GM21515 (cell line): Measurements from ENCODE around the gene STX7.
"Not testable (repeated sequence)": the region's sequence is repeated elsewhere in the genome, so short reads cannot be mapped to it uniquely, and the experiment has no call there.

Source experiments
- ATAC-seq: cut with Tn5 transposase; IDR thresholded peaks from one replicate; pipeline ENCODE4 v1.9.1; 2021; ENCODE audit not compliant: unreplicated experiment

STX7 gene, protein sequence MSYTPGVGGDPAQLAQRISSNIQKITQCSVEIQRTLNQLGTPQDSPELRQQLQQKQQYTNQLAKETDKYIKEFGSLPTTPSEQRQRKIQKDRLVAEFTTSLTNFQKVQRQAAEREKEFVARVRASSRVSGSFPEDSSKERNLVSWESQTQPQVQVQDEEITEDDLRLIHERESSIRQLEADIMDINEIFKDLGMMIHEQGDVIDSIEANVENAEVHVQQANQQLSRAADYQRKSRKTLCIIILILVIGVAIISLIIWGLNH

DNA sequence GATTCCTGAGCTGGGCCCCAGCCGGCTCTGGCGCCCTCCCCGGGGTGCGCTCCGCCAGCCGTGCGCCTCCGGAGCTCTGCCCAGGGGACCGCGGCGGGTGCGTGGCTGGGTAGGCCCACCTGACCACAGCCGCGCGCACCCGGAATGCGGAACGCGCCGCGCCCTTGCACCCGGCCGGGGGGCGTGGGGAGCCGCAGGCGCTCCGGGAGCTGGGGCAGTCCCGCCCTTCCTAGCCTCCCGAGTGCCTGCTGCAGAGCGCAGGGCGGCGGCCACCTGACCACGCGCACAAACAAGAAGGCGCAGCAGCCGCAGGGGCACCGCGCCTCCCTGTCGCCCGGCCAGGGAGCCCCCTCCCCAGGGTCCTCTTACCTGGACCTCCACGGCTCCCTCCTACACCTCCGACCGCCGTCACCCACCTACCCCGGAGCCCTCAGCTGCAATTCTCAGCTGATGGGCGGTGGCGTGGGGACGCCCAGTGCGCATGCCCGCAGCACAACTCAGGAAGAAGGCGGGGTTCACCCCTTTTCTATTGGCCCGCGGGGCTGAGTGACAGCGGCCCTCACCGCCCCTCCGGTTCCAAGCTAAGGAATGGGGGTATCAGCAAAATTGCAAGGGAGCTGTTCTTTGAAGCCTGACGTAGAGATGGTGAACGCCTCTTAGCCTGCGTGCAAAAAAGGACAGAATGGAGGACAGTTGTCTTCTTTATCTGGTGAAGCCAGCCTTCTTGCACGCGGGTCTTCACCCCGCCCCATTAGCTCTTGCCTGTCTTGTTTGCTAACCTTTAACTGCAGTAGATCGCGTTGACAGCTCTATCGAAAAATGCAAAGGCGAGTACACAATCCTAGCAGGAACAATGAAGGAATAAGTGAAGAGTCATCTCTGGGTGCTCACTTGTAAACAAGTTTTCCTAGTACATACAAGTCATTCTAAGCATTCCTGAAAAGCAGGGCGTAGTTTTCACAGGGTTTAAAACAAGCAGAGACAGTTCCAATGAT is at the start of gene STX7:
TSS of gene STX7 (minus strand) at position 479 of the 995 bp plus-strand sequence. CDS start 9,586 bp downstream, outside the sequence.
- peak; percentile 90 for ATAC-seq

DNA sequence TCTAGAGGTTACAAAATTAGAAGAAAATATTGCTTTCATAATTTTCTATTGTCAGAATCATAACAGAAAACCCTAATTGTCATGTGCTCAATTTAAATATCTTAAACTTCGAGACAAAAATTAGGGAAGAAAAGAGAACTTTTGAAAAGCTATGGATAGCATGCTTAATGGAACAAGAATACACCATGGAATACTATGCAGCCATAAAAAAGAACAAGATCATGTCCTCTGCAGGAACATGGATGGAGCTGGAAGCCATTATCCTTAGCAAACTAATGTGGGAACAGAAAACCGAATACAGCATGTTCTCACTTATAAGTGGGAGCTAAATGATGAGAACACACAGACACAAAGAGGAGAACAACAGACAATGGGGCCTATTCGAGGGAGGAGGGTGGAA is 47.2 kb upstream of the STX7 start:
- not testable (repeated sequence) for ATAC-seq

DNA sequence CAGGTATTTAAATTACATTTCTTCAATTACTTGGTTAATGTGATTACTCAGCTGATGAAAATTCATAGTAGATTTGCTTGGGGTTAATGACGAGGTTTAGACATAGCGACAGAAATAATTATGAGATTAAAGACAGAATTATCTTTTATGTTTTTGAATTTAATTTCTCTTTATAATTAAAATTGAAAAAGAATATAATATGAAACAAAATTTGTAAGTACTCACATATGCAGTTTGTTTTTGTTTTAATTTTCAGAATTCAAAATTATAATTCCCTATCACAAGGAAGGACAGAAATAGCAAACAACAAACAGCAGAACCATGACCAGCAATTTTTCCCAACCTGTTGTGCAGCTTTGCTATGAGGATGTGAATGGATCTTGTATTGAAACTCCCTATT is 39.5 kb upstream of the STX7 start, which contains the start of gene TAAR8:
TSS of gene TAAR8 (plus strand) at position 301 of the 400 bp plus-strand sequence. CDS start at position 322, 21 bp downstream.
- no peak for ATAC-seq

DNA sequence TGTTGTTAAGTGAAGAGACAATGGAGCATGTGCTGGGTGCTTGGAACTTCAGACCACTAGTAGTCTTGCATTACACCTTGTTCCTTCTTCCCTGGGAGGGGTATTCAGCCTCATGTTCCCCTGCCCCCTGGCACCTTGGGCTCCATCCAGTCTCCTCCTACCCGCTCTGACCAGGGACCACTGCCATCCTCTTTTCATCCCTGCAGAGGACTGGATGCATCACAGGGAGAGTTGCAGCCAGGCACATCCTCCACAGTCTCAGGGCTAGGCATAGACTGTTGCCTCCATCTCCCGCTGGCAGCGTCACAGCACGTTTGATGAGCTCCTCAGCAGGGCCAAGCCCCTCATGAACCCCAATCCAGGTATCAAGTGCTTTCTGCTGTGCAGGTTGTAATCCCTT is 38.3 kb upstream of the STX7 start:
- no peak for ATAC-seq

DNA sequence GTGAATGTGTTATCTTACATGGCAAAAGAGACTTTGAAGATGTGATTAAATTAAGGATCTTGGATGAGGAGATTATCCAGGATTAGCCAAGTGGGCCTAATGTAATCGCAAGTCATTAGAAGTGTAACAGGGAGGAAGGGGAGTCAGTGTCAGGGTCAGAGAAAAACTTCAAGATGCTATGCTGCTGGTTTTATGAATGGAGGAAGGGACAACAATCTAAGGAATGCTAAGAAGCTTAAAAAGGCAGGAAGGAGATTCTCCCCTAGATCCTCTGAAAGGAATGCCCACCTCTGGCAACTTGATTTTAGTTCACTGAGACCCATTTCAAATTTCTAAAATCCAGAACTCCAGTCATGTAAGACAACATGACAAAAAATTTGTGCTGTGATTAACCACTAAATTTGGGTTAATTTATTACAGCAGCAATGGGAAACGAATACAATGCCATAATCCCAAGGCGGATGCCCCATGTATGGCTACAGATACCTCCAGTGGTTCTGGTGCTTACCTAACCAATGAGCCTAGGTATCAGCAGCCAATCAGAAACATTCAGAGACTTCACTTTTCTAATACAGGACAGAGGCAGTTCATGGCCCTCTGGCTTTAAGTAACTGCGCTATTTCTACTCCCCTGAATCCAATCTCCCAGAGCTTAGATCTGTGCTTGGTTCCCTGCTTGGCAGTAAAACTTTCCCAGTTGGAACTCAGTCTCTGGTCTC is 36.0 kb upstream of the STX7 start:
- no peak for ATAC-seq

DNA sequence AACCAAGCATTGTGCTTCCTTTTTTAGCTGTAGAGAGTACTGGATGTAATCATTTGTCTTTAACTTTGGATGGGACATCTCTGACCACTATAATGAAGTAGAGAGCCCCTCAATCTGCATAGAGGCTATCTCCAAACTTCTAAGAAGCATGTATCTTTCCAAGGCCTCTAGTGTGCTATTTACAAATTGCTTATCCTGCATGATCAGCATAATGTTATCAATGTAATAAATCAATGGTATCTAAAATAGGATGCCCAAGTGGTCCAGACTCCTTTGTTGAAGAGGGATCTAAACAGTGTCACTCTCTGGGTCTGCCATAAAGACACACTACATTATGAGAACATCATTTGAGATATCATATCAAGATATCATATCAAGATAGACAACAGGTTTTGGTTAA is 31.9 kb upstream of the STX7 start:
- ATAC-seq: no peak

DNA sequence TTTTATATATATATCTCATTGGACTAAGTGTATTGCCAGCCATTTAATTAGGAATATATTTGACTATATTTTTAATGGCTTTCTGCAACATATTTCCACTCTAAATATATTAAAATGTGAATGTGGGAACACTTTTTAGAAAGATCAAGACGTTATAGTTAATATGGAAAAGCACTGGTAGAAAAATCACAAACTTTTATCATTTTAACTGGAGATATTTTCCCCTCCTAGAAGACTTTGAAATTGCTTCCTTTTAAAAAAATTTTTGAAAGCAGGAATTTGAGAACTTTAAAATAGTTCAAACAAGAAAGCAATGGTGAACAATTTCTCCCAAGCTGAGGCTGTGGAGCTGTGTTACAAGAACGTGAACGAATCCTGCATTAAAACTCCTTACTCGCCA is 25.1 kb upstream of the STX7 start, which contains the start of gene TAAR9:
TSS of gene TAAR9 (plus strand) at position 301 of the 400 bp plus-strand sequence. CDS start at position 314, 13 bp downstream.
- ATAC-seq: no peak

DNA sequence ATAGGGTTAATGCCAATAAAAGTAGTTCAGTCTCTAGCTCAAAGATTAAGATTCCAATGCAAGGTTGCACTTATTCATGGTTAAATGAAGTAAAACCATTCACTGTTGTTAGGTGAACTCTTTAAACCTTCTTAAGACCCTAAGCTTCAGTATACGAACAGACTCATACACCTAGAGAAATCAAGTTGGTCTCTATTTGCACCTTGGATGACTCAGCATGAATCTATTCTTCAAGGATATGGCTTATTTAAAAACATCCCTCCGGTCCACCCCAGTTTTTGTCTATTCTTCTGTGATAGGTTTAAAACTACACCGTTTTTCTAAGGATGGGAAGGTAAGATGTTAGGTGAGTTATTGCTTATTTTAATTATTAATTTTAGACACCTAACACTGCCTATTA is 24.2 kb upstream of the STX7 start:
- ATAC-seq: no peak

DNA sequence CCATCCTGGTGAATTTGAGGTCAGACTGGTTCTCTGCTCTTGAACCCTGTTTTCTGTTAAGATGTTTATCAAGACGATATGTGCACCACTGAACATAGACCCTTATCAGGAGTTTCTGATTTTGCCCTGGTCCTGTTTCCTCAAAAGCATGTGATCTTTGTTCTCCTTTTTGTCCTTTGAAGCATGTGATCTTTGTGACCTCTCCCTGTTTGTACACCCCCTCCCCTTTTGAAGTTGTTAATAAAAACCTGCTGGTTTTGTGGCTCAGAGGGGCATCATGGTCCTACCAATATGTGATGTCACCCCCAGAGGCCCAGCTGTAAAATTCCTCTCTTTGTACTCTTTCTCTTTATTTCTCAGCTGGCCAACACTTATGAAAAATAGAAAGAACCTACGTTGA is 21.6 kb upstream of the STX7 start:
- not testable (repeated sequence) for ATAC-seq

DNA sequence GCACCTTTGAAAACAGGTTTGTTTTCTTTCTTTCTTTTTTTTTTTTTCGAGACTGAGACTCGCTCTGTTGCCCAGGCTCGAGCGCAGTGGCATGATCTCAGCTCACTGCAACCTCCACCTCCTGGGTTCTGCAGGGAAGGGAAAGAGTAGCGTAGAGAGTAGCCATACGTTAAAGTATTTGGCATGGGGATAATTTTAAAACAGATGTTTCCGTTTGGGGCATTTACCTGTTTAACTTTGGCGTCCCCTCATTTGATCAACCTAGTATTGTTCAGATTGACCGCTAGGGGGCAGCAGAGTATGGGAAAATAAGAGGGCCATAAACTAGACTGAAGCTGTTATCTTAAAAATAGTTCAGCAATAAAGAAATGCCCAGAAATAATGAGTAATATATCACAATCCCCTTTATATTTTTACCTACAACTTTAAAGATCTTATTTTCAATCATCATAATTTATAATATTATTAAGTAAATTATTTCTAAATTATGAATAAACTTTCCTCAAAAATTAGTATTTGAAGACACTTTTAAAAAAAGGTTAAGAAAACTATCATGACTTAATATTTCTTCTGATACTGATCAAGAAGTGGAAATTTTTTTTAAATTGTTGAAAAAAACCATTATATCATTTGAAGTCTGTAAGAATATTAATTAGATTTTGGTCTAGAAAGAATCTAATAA is 17.5 kb upstream of the STX7 start:
- peak; percentile 91 for ATAC-seq

DNA sequence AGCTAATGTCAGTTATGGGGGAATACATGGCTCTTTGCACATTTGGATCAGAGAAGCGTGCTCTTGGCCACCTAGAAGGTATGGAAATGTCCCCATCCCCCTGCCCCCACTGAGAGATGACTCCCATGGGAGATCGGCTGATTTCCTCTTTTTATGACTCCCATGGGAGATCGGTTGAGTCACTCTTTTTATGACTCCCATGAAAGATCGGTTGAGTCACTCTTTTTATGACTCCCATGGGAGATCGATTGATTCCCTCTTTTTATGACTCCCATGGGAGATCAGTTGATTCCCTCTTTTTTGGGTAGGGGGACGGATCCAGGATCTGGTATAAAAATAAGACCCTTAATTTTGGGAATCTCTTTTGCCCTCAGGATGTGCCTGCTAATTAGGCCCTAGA is 14.9 kb upstream of the STX7 start:
- no peak for ATAC-seq

DNA sequence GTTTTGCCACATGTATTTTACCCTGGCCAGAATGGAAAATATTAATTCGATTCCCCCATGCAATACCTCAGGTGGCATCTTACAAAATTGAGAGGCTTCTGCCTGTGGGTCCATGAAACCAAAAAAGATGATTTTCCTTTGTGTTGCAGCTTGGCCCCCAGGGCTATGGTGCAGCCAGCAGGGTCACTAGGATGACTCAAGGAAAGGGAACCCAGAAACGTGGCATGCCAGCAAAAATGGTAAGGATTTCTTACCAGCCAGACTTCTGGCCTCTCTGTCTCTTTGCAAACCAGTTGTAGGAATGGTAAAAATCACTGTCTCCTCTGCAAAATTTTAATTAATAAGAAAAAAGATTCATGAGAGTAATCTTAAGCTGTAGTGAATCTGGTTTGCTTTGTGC is 13.5 kb upstream of the STX7 start:
- no peak for ATAC-seq

DNA sequence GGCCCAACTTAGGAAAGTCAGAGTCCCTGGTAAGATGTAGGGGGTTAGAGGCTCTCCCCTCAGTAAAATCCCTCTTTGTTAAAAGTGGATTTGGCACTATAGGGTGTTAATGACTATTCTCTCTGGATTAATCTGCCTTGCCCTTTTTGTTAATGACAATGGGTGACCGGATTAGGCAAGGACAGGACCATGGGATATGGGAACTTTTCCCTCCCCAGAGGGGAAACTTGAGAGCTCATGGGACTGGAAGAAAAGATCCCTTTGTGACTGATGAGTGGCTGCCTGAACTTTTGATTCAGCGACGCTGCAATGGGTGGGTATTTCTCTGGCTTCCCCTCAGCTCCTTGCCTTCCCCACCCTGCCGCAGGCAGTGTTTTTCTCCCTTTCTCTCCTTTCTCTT is 12.9 kb upstream of the STX7 start:
- ATAC-seq: no peak

DNA sequence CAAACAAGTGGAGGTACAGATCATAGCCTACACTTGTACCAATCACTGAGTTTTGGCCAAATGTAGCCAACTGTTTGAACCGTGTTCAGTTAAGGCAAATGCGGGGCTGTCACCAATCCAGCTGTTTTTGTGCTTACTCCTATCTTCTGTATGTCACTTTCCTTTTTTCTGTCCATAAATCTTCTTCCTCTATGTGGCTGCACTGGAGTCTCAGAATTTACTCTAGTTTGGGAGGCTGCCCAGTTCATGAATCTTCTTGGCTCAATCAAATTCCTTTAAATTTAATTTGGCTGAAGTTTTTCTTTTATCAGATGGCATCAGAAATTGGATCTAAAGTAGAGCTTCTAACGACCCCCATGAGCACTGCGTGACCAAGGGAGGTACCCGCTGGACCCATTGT is 11.7 kb upstream of the STX7 start:
- ATAC-seq: no peak

DNA sequence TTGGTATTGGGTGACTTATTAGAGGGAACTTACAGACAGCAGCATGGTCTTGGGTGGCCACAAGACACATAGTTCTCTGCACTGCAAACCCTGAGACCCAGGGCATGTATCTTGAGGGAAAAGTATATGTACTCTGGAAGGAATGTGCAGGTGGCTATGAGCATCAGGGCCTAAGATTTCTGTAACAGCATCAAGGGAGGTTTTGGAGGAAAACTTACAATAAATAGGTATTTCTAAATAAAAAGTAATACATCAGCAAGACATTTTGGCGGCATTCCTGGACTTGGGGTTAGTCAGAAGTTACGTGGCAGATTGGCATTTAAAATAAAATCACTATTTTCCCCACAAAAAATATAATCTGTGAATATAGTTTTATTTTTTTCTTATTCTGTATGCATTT is 8.0 kb upstream of the STX7 start:
- no peak for ATAC-seq

DNA sequence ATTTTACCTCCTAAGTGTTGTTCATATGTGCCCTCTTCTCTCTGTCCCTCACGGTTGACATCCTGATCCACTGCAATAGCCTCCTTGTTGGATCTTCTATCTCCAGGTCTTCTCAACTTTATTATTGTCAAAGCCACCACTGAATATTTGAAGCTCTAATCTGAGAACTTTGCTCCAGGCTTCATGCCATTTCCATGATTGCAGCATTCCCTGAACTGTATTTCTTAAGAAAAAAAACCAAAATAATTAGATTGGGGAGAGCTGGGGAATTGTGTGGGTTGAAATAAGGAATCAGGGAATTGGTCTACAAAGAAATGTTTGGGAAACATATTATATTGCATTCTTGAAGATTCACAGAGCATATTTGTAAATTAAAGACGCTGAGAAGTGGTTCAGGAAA is 2.5 kb upstream of the STX7 start:
- ATAC-seq: no peak

DNA sequence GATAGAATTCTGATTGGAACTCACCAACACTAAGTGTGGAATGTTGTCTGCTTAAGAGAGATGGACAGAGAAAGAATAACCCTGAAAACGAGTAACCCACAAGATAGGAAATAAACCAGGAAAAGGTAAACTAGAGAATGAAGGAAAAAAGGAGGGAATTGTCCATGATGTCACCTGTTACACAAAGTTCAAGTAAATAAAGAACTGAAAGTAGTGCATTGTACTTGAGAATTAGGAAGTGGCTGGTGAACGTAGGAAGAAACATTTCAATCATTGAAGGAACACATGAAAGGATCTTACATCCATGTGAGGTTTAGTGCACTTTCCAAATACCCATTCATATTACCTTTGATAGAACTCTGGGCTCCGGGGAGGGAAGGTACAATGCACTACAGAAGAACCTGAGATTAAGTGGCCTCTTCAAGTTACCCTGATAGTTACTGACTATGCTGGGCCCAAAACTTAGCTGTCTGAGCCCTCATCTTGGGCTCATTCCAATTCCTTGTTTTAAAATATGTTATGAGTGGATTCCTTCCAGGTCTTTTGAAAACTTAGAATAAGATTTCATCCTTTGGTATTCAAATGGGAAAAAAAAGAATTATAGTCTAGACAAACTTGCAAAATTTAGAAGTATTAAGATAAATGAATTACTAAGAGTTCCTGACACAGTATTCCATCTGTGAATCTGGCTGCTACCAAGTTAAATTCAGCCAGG is 1.1 kb upstream of the STX7 start:
- ATAC-seq: no peak

DNA sequence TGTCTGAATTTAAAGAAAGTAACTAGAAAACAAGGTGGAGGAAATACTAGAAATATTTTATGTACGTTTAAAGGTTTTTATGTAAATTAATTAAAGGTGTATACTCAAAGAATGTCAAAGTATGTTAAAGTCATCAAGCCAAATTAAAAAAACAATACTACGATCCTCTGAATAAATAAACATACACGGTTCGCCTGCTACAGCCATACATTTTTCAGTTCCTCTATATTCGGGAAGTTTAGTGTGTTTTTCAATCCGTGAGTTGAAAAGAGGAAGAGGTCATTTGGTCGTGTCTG is 626 bp downstream of the STX7 start:
- no peak for ATAC-seq

DNA sequence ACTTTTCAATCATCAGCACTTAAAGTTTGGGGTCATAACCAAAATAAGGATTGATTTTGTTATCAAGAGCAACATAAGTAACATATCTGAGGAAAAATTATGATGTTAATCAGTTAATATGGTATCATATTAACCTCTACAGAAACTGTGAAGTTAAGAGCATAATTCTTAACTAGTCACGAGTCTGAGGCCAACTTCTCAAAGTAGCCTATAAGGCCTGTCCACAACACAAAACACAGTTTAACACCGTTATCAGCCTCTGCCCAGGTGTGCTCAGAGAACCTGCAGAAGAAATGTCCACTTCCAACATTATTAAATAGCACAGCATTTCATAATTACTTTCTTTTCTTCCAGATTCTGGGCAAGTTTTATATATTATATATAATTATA is 1.1 kb downstream of the STX7 start:
- no peak for ATAC-seq

DNA sequence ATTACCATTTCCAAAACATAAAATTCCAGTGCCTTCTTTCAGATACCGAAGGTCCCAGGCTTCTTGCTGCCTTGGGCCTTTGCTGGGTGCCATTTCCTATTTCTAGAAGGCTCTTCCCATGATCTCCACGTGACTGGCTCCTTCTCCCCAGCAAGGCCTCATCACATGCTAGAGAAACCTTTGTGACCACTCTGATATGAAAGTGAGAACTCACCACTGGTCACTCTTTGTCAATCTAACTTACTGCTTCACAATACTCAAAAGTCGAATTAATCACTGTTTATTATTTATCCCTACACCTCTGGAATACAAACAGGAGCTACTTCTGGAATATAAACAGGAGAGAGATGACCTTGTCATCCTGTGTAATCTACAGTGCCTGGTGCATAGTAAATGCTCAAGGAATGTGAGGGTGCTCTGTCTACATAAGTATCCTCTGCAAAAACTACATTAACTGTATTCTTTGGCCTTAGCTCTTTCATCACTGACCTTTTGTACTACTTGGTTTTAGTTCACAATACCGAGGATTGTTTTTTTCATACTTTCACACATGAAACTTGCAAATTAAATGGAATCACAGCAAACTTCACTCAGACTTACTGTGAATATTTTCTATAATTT is 1.6 kb downstream of the STX7 start:
- peak; percentile 19 for ATAC-seq
